ENCODE data around the gene CASP8AP2.

GRCh38 chr6:89818977-89819335, 10.7 kb upstream of the CASP8AP2 start:
- TF ChIP-seq CTCF (IDR thresholded peaks at IDR 0.05): no peak
- no peak for TF ChIP-seq POLR2AphosphoS5 (IDR thresholded peaks at IDR 0.05)
- no peak for TF ChIP-seq POLR2A (IDR thresholded peaks at IDR 0.05)
- no peak for TF ChIP-seq EP300 (IDR thresholded peaks at IDR 0.05)

Measured in sigmoid colon (tissue), 4 donors.